HepG2 (cell line): ENCODE measurements around the gene PPIP5K2. TPM values are rescaled to one million over a fixed set of nuclear protein-coding genes. Genes with fewer than 3 reads are reported as not detected.

Experiments used
- ATAC-seq: fragments of 200-7000 bp; cut with Tn5 transposase; 3 replicates; pipeline ENCODE4 v1.9.1; 2020; ENCODE audit warnings: mild to moderate bottlenecking, moderate library complexity
- BruUV-seq: library from RNA; stranded (reverse); fragments of 400-500 nt; replicated peaks from 2 replicates; lab custom pipeline; 2021; lab: Mats Ljungman, UMichigan
- CTCF ChIA-PET: fragments of 300-600 bp; formaldehyde crosslinking; extraction: SDS; loops from one replicate; lab custom pipeline; 2021; ENCODE audit warnings: low total read pairs, inconsistent platforms, low intra/inter-chr PET ratio; lab: Yijun Ruan, JAX
- POLR2A ChIA-PET: fragments of 350-600 bp; sonication (Branson Sonifier 250); formaldehyde crosslinking; loops from one replicate; lab custom pipeline; 2020; ENCODE audit warnings: antibody characterized with exemption, inconsistent platforms; lab: Yijun Ruan, JAX
- DNase-seq: peaks from one replicate; pipeline ENCODE4 v3.0.0-alpha.2; 2015; ENCODE audit warnings: low spot score
- FAIRE-seq: peaks from 3 replicates; lab custom pipeline; 2011; peaks lifted over from hg19 to GRCh38; lab: Jason Lieb, UNC
- H2AFZ ChIP-seq: one replicate; pipeline ENCODE4 v1.6.1; 2011; ENCODE audit warnings: low read length, inconsistent platforms
- H3K27ac ChIP-seq: fragments of 300-600 bp; 3 replicates; pipeline ENCODE4 v1.8.0; 2011; ENCODE audit warnings: mixed run types, mild to moderate bottlenecking, mixed read lengths, low read length, inconsistent platforms; ENCODE audit not compliant: insufficient read depth; ENCODE audit errors: extremely low read length
- H3K27me3 ChIP-seq, 2 experiments: fragments of 200-600 bp in 1 of 2; 2 replicates in 1 of 2; 3 replicates in 1 of 2; pipeline versions ENCODE4 v1.6.0 to v1.8.0; 2011; ENCODE audit warnings: low read length in 2 of 2, mild to moderate bottlenecking in 2 of 2, moderate library complexity in 2 of 2, inconsistent platforms in 1 of 2; ENCODE audit not compliant: insufficient read depth in 2 of 2, control insufficient read depth in 1 of 2
- H3K36me3 ChIP-seq, 2 experiments: fragments of 200-600 bp in 1 of 2; replicated peaks in 1 of 2; 2 replicates in 1 of 2; 3 replicates in 1 of 2; pipeline versions ENCODE4 v1.5.1 to v1.8.0; 2011; ENCODE audit warnings: low read length in 2 of 2, inconsistent platforms in 1 of 2; ENCODE audit not compliant: insufficient read depth in 2 of 2, control insufficient read depth in 1 of 2
- H3K4me1 ChIP-seq: 2 replicates; pipeline ENCODE4 v1.5.1; 2012; ENCODE audit warnings: low read length, inconsistent platforms; ENCODE audit not compliant: insufficient read depth
- H3K4me2 ChIP-seq: 2 replicates; pipeline ENCODE4 v1.6.0; 2011; ENCODE audit warnings: low read depth, low read length, inconsistent platforms
- H3K4me3 ChIP-seq, 3 experiments: fragments of 200-600 bp in 1 of 3; sonication (generic), shearing (Covaris generic) in 1 of 3; replicated peaks in 1 of 3; 2 replicates each; pipeline ENCODE4 v1.5.1; 2011 to 2016; ENCODE audit warnings: low read length in 3 of 3, inconsistent platforms in 2 of 3, low read depth in 2 of 3, mild to moderate bottlenecking in 2 of 3, control low read depth in 1 of 3, mixed read lengths in 1 of 3; ENCODE audit not compliant: insufficient read depth in 1 of 3
- H3K79me2 ChIP-seq: one replicate; pipeline ENCODE4 v1.6.1; 2011; ENCODE audit warnings: low read length, inconsistent platforms; ENCODE audit not compliant: insufficient read depth
- H3K9ac ChIP-seq: 2 replicates; pipeline ENCODE4 v1.6.0; 2011; ENCODE audit warnings: mild to moderate bottlenecking, low read depth, low read length, inconsistent platforms; ENCODE audit not compliant: insufficient read depth
- H3K9me3 ChIP-seq: 2 replicates; pipeline ENCODE4 v1.5.1; 2012; ENCODE audit warnings: mild to moderate bottlenecking, low read length
- H4K20me1 ChIP-seq: 2 replicates; pipeline ENCODE4 v1.6.0; 2011; ENCODE audit warnings: inconsistent platforms, mild to moderate bottlenecking, low read length, moderate library complexity; ENCODE audit not compliant: insufficient read depth
- ARID4A ChIP-seq: sonication (generic); formaldehyde crosslinking; IDR thresholded peaks from 2 replicates; pipeline ENCODE4 v1.5.0; 2020; ENCODE audit warnings: mild to moderate bottlenecking, missing genetic modification reagents, borderline replicate concordance
- GPN1 ChIP-seq: sonication (generic); formaldehyde crosslinking; IDR thresholded peaks from 2 replicates; pipeline ENCODE4 v1.5.1; 2020; ENCODE audit warnings: missing genetic modification reagents, borderline replicate concordance
- SIN3B ChIP-seq: fragments of 150-350 bp; IDR thresholded peaks from 2 replicates; pipeline ENCODE4 v1.6.1; 2014; ENCODE audit warnings: low read length
- TFDP1 ChIP-seq: IDR thresholded peaks from 2 replicates; pipeline ENCODE4 v1.6.1; 2016; ENCODE audit warnings: missing compliant biosample characterization, missing genetic modification reagents, borderline replicate concordance
- ZNF296 ChIP-seq: sonication (generic); formaldehyde crosslinking; conservative IDR thresholded peaks from 2 replicates; pipeline ENCODE4 v1.5.0; 2020; ENCODE audit warnings: mild to moderate bottlenecking, missing genetic modification reagents
- in situ Hi-C: cut with HindIII; loops from 2 replicates; pipeline ENCODE4 v1.10.0; 2017; ENCODE audit warnings: low pct_unique_long_range_greater_than_20kb; ENCODE audit not compliant: extremely low pct_ligation_motif_present
- intact Hi-C: fragments of 100-400 bp; cut with micrococcal nuclease; formaldehyde crosslinking; loops from one replicate; pipeline ENCODE4 v1.10.0; 2022; ENCODE audit not compliant: unreplicated experiment
- polyA plus RNA-seq, 8 experiments: library from polyadenylated mRNA; depleted of rRNA in 3 of 8; stranded (reverse) in 7 of 8; unstranded in 1 of 8; fragments of >200 nt; fragmentation: Illumina TruSeq in 4 of 8; extraction: Trizol in 4 of 8; gene quantifications; 2 replicates each; pipeline versions ENCODE4 v1.2.1 to v1.2.3, GENCODE V29; 2011 to 2016; ENCODE audit warnings: low read depth in 4 of 8, missing spikeins in 1 of 8, mixed read lengths in 1 of 8; ENCODE audit not compliant: insufficient read depth in 1 of 8
- total RNA-seq, 5 experiments: library from RNA; depleted of rRNA; stranded (reverse); fragments of >200 nt; fragmentation: Illumina TruSeq; extraction: Trizol; gene quantifications; 2 replicates each; pipeline ENCODE4 v1.2.3, GENCODE V29; 2016; ENCODE audit warnings: low read depth in 1 of 5

The PPIP5K2 gene
- total and polyA plus RNA-seq, 2 of the 13 experiments (the other 11 are each of a cell fraction or from before 2014, with no cell fraction given) = 19.7 to 45.6 TPM

- Histone ChIP-seq H3K4me2 (no peak overlapping the region), H3K27ac (no peak overlapping the region), H3K4me1 (no peaks in the 10 kb centered on the region), H4K20me1 (no peaks in the 10 kb centered on the region), H3K4me3 (no peak overlapping the region), H3K9ac (no peak overlapping the region), H3K36me3 (peaks cover 0 to 17% of the 10 kb centered on the region in 2 experiments; a peak in 2 of 5 replicates), H3K27me3 (no peaks in the 10 kb centered on the region), H2AFZ (no peak overlapping the region), H3K79me2 (no peaks in the 10 kb centered on the region), H3K9me3 (no peaks in the 10 kb centered on the region)
- FAIRE-seq = no peak
- intact Hi-C loops = no loop called here
- TF ChIP-seq GPN1 (CRISPR knock-in tag) = no peak
- no peak for TF ChIP-seq TFDP1
- no peak for TF ChIP-seq ARID4A (CRISPR knock-in tag)
- TF ChIP-seq SIN3B = no peak
- TF ChIP-seq ZNF296 (CRISPR knock-in tag) = no peak
- no peak for DNase-seq
- CTCF ChIA-PET = no interaction called here
- no peak for ATAC-seq
- POLR2A ChIA-PET = no interaction called here
- no TSS peak for BruUV-seq
- in situ Hi-C loops = no loop called here
These were observed 46.6 kb downstream of the PPIP5K2 start for GRCh38 chr5:103166706-103167105.
